Activated naive CD4-positive, alpha-beta T cell treated with anti-CD3 and anti-CD28 coated beads, Interleukin-2, amount 50 U/mL, for 72 hours (primary cell): Measurements from ENCODE around the gene ZNF829. TPM values are rescaled to one million over a fixed set of nuclear protein-coding genes. Genes with fewer than 3 reads are reported as not detected.

Experiments used
- ATAC-seq, 2 donors: fragments of 150-1000 bp; cut with Tn5 transposase; 2 replicates each; pipeline ENCODE4 v1.10.0; 2021; ENCODE audit warnings: mild to moderate bottlenecking in 2 of 2, moderate library complexity in 2 of 2
- DNase-seq, 2 donors: peaks; one replicate each; pipeline ENCODE4 v3.0.0; 2021 to 2022; ENCODE audit warnings: low spot score in 2 of 2
- H3K27ac Mint-ChIP-seq, 2 donors: one replicate each; pipeline ENCODE4 v1.8.0; 2022; ENCODE audit warnings: mild to moderate bottlenecking in 2 of 2, mixed read lengths in 2 of 2
- H3K36me3 Mint-ChIP-seq, 2 donors: one replicate each; pipeline ENCODE4 v1.8.0; 2022; ENCODE audit warnings: mixed read lengths in 2 of 2
- H3K9me3 Mint-ChIP-seq, 2 donors: one replicate each; pipeline ENCODE4 v1.8.0; 2022; ENCODE audit warnings: mixed read lengths in 2 of 2
- total RNA-seq, 2 donors: library from RNA; stranded (reverse); gene quantifications; one replicate each; pipeline ENCODE4 v1.2.3, GENCODE V29; 2022

The ZNF829 gene
- 1 to 10 TPM; 3.4 to 4.9 TPM for total RNA-seq

GRCh38 chr19:36915992-36916830, at the start of gene ZNF829, which contains the start of gene ZNF568:
Gene ZNF829 (minus strand): TSS chr19:36916291. CDS start chr19:36915167, 1,124 bp downstream.
Gene ZNF568 (plus strand): TSS chr19:36916332. CDS start chr19:36922771, 6,439 bp downstream.
- peak; percentile 87 to 89 for DNase-seq
- Mint-ChIP-seq H3K9me3 (peaks cover 9 to 37% of the 10 kb centered on the region in 2 donors), H3K27ac (peak within 1 kb of the TSS; percentile 93 to 96), H3K36me3 (peaks cover 60 to 90% of the 10 kb centered on the region in 2 donors)
- ATAC-seq, result peak; percentile 95 to 98

GRCh38 chr19:36963280-36963679, 47.2 kb upstream of the ZNF829 start:
- DNase-seq (no peak), ATAC-seq (no peak)
- Mint-ChIP-seq H3K27ac (no peak overlapping the region), H3K36me3 (peaks cover 40 to 43% of the 10 kb centered on the region in 2 donors), H3K9me3 (peaks cover 16 to 21% of the 10 kb centered on the region in 2 donors)

DNA sequence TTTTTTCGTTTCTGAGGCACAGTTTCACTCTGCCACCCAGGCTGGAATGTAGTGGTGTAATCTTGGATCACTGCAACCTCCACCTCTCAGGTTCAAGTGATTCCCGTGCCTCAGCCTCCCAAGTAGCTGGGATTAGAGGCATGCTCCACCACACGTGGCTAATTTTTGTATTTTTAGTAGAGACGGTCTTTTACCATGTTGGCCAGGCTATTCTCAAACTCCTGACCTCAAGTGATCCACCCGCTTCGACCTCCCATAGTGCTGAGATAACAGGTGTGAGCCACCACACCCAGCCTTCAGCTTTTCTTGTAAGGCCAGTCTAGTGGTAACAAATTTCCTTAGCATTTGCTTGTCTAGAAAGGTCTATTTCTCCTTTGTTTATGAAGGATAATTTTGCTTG, 46.3 kb upstream of the ZNF829 start:
- ATAC-seq (no peak), DNase-seq (no peak)
- H3K27ac Mint-ChIP-seq, result no peak overlapping the region
- peaks cover 38 to 40% of the 10 kb centered on the region in 2 donors for H3K36me3 Mint-ChIP-seq
- peaks cover 22 to 24% of the 10 kb centered on the region in 2 donors for H3K9me3 Mint-ChIP-seq

- H3K9me3 Mint-ChIP-seq, result peaks cover 27 to 35% of the 10 kb centered on the region in 2 donors
- H3K27ac Mint-ChIP-seq, result no peak overlapping the region
- H3K36me3 Mint-ChIP-seq, result peaks cover 49 to 59% of the 10 kb centered on the region in 2 donors
- DNase-seq (no peak), ATAC-seq (no peak)
Observed at GRCh38 chr19:36950335-36951119, 34.4 kb upstream of the ZNF829 start.

GRCh38 chr19:36939153-36939552, 23.1 kb upstream of the ZNF829 start:
- Mint-ChIP-seq H3K27ac (no peak overlapping the region), H3K36me3 (peaks cover 81 to 89% of the 10 kb centered on the region in 2 donors), H3K9me3 (peaks cover 41 to 44% of the 10 kb centered on the region in 2 donors)
- ATAC-seq (no peak), DNase-seq (no peak)

DNA sequence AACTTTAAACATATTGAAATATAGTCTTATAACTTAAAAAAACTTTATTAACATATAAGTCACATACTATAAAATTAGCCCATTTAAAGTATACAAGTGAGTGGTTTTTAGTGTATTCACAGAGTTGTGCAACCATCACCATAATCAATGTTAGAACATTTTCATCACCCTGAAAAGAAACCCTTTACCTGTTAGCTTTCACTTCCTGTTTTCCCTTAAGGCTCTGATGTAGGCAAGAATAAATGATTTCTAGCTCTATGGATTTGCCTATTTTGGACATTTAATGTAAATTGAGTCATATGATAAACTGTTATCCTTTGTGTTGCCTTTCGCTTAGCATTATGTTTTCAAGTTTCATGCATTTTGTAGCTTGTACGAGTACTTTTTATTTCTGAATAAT, 15.6 kb upstream of the ZNF829 start:
- ATAC-seq, result no peak
- no peak overlapping the region for H3K27ac Mint-ChIP-seq
- H3K9me3 Mint-ChIP-seq, result peaks cover 20 to 29% of the 10 kb centered on the region in 2 donors
- no peak for DNase-seq
- peaks cover 52 to 54% of the 10 kb centered on the region in 2 donors for H3K36me3 Mint-ChIP-seq

- Mint-ChIP-seq H3K36me3 (peaks cover 66 to 89% of the 10 kb centered on the region in 2 donors), H3K27ac (no peak overlapping the region), H3K9me3 (peaks cover 9 to 34% of the 10 kb centered on the region in 2 donors)
- no peak for ATAC-seq
- no peak for DNase-seq
Observed at GRCh38 chr19:36918090-36918489, 2.0 kb upstream of the ZNF829 start.

DNA sequence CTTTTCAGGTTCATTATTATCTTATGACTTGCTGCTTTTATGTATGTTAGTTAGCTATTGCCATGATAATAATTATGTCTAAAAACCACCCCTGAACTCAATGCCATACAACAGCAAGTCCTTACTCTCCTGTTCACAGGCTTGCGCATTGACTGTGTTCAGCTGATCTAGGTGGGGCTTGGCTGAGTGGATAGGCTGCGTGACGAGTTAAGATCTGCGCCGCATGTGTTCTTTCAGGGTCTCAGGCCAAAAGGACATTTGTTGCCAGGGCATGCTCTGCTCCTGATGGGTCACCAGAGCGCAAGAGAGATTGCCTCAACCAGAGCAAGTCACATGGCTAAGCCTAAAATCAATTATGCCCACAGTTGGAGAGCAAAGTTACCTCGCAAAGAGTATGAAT, 900 bp upstream of the ZNF829 start:
- peak overlapping the region; percentile 93 to 96 for H3K27ac Mint-ChIP-seq
- peaks cover 58 to 89% of the 10 kb centered on the region in 2 donors for H3K36me3 Mint-ChIP-seq
- H3K9me3 Mint-ChIP-seq, result peaks cover 8 to 37% of the 10 kb centered on the region in 2 donors
- ATAC-seq, result no peak
- no peak for DNase-seq

DNA sequence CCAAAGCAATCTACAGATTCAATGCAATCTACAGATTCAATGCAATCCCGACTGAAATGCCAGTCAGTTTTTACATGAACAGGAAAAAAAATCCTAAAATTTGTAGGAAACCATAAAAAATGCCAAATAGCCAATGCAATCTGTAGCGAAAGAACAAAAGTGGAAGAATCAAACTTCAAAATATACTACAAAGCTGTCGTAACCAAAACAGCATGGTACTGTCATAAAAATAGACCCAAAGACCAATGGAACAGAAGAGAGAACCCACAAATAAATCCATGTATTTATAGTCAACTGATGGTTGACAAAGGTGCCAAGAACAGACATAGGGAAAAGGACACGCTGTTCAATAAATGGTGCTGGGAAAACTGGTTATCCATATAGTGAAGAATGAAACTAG, 17.7 kb downstream of the ZNF829 start:
- H3K9me3 Mint-ChIP-seq, result peaks cover 44 to 51% of the 10 kb centered on the region in 2 donors
- ATAC-seq, result no peak
- peaks cover 81 to 92% of the 10 kb centered on the region in 2 donors for H3K36me3 Mint-ChIP-seq
- H3K27ac Mint-ChIP-seq, result no peak overlapping the region
- DNase-seq, result no peak

DNA sequence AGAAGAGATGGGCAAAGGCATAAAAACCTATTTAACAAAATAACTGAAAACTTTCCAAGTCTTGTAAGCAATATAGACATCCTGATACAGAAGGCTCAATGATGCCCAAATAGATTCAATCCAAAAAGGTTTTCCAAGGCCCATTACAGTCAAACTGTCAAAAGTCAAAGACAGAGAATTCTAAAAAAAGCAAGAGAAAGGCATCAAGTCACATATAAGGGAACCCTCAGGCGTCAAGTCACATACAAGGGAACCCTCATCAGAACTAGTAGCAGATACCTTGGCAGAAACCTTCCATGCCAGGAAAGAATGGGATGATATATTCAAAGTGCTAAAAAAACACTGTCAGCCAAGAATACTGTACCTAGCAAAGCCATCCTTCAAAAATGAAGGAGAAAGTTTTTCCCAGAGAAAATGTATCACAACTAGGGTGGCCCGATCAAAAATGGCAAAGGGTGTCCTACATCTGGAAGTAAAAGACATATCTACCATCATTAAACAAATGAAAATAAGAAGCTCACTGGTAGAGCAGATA, 21.2 kb downstream of the ZNF829 start:
- Mint-ChIP-seq H3K9me3 (peaks cover 64% of the 10 kb centered on the region in 2 donors), H3K27ac (no peak overlapping the region), H3K36me3 (peaks cover 89 to 93% of the 10 kb centered on the region in 2 donors)
- DNase-seq, result no peak
- ATAC-seq, result no peak

DNA sequence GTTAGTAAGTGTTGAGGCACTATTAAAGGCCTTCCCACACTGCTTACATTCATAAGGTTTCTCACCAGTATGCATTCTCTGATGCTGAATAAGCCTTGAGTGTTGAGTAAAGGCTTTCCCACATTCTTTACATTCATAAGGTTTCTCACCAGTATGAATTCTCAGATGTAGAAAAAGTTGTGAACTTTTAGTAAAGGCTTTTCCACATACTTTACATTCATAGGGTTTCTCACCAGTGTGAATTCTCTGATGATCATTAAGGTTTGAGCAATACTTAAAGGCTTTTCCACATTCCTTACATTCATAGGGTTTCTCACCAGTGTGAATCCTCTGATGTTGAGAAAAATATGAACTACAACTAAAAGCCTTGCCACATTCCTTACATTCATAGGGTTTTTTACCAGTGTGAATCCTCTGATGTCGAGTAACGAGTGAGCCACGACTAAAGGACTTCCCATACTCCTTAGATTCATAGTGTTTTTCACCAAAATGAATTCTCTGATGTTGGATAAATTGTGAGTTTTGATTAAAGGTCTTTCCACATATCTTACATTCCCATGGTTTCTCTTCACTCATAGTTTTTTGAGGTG, 24.2 kb downstream of the ZNF829 start:
- no peak for ATAC-seq
- Mint-ChIP-seq H3K36me3 (peaks cover 82 to 85% of the 10 kb centered on the region in 2 donors), H3K9me3 (peaks cover 61 to 64% of the 10 kb centered on the region in 2 donors), H3K27ac (no peak overlapping the region)
- DNase-seq, result no peak

- Mint-ChIP-seq H3K9me3 (peaks cover 45 to 46% of the 10 kb centered on the region in 2 donors), H3K27ac (no peak overlapping the region)
Observed at GRCh38 chr19:36876993-36877938, 38.8 kb downstream of the ZNF829 start.

DNA sequence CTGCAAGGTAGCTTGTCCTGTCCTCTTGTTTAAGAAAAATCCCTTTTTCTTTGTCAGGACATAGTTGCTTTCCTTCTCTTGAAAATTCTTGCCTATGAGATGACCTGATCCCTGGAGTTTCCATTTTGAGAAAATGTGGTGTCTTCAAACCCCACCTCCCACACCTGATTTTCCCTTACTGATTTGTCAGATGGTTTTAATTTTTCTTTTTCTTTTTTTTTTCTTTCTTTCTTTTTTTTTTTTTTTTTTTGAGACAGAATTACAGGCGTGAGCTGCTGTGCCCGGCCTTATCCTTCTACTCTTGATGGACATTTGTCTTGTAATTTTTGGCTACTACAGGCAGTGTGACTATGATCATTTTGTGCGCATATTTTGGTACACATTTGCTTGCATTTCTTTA, 64.2 kb downstream of the ZNF829 start:
- H3K36me3 Mint-ChIP-seq, result peaks cover 21 to 26% of the 10 kb centered on the region in 2 donors
- no peak for ATAC-seq
- H3K27ac Mint-ChIP-seq, result no peak overlapping the region

More at GRCh38 chr19:36876993-36877938, 38.8 kb downstream of the ZNF829 start:
- peak in 1 of 2 donors; percentile 33 for ATAC-seq
- peaks cover 62 to 67% of the 10 kb centered on the region in 2 donors for H3K36me3 Mint-ChIP-seq
- no peak for DNase-seq

DNA sequence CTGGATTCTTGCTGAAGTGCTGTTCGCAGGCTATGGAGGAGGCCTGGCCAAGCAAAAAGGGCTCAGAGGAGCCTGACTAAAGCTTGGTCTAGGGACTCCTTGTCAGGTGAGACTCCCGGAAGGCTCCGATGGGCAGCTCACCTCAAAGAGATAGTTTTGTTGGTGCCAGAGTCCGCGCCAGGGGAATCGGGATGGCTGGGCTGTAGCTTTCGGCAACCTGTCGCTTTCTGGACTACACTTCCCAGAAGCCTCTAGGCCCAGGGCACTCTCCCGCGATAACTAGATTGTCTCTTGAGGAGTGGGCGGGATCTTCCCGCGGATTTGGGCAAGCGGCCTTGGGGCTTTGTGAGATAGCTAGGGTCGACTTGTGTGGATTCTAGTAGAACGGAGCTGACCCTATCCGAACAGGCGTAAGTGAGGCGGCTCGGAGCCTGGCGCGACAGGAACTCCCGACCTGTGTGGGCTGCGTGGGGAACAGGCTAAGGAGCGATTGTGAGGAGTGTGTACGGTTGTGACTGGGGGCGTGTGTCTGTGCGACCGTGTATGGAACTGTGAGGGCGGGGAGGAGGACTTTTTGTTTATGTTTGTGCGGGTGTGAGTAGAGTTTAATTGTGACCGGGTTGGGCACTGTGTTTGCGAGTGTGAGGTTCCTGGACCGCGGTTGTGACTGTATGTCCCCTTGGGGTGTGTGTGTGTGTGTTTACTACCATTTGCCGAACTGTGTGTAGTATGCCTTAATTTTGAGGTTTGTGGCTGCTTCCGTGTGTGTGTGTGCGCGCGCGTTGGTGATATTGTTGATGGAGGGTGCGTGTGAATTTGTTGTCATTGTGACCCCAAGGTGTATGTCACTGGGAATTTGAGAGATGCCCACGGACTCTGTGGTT, 65.3 kb downstream of the ZNF829 start, which contains the start of gene ZNF345:
TSS of gene ZNF345 (plus strand) at position 318 of the 884 bp plus-strand sequence. CDS start 25,955 bp downstream, outside the sequence.
- Mint-ChIP-seq H3K27ac (no peak within 1 kb of the TSS), H3K9me3 (peaks cover 14 to 23% of the 10 kb centered on the region in 2 donors), H3K36me3 (peaks cover 21 to 23% of the 10 kb centered on the region in 2 donors)
- ATAC-seq, result peak; percentile 86 to 87
- peak; percentile 76 to 88 for DNase-seq

More for the DNA sequence above, 64.2 kb downstream of the ZNF829 start:
- H3K9me3 Mint-ChIP-seq, result peaks cover 18 to 29% of the 10 kb centered on the region in 2 donors
- DNase-seq, result no peak
